CD14-positive monocyte (primary cell): ENCODE data around the gene RIPOR1. TPM values are rescaled to one million over a fixed set of nuclear protein-coding genes. Genes with fewer than 3 reads are reported as not detected.

Experiments
- DNase-seq, 3 donors: peaks; one replicate each; pipeline ENCODE4 v3.0.0-alpha.2; 2011 to 2022
- H2AFZ ChIP-seq: 2 replicates; pipeline ENCODE4 v1.6.0; 2012; ENCODE audit warnings: mild to moderate bottlenecking, low read depth, low read length, inconsistent platforms; ENCODE audit not compliant: insufficient read depth, poor library complexity, severe bottlenecking
- H3K27ac ChIP-seq, 2 donors: 1 replicate in 1 of 2; 2 replicates in 1 of 2; pipeline ENCODE4 v1.5.1; 2012 to 2013; ENCODE audit warnings: low read length in 2 of 2, control low read depth in 1 of 2, inconsistent platforms in 1 of 2, low read depth in 1 of 2, mild to moderate bottlenecking in 1 of 2
- H3K27me3 ChIP-seq, 2 donors: one replicate each; pipeline versions ENCODE4 v1.6.0 to v1.6.1; 2011 to 2013; ENCODE audit warnings: low read length in 2 of 2; ENCODE audit not compliant: control insufficient read depth in 2 of 2, insufficient read depth in 2 of 2
- H3K36me3 ChIP-seq, 2 donors: replicated peaks in 1 of 2; 1 replicate in 1 of 2; 2 replicates in 1 of 2; pipeline versions ENCODE4 v1.5.1 to v1.6.1; 2012 to 2013; ENCODE audit warnings: low read length in 2 of 2, control low read depth in 1 of 2, inconsistent platforms in 1 of 2, mild to moderate bottlenecking in 1 of 2; ENCODE audit not compliant: insufficient read depth in 2 of 2, control insufficient read depth in 1 of 2
- H3K4me1 ChIP-seq, 2 donors: 1 replicate in 1 of 2; 2 replicates in 1 of 2; pipeline versions ENCODE4 v1.5.1 to v1.6.1; 2012 to 2013; ENCODE audit warnings: low read length in 2 of 2, control low read depth in 1 of 2, inconsistent platforms in 1 of 2, mild to moderate bottlenecking in 1 of 2, moderate library complexity in 1 of 2; ENCODE audit not compliant: insufficient read depth in 2 of 2, control insufficient read depth in 1 of 2
- H3K4me2 ChIP-seq: replicated peaks from 2 replicates; pipeline ENCODE3; 2012; ENCODE audit warnings: low read length, moderate library complexity, mild to moderate bottlenecking; ENCODE audit not compliant: poor library complexity, severe bottlenecking; ENCODE audit errors: extremely low read depth
- H3K4me3 ChIP-seq, 3 experiments: fragments of 200-600 bp in 1 of 3; sonication (generic) in 1 of 3; replicated peaks in 1 of 3; 1 replicate in 2 of 3; 2 replicates in 1 of 3; pipeline ENCODE4 v1.5.1; 2011 to 2013; ENCODE audit warnings: low read length in 3 of 3, mild to moderate bottlenecking in 3 of 3, control low read depth in 2 of 3, low read depth in 2 of 3, inconsistent platforms in 1 of 3, moderate library complexity in 1 of 3
- H3K79me2 ChIP-seq: 2 replicates; pipeline ENCODE4 v1.6.0; 2012; ENCODE audit warnings: mild to moderate bottlenecking, control low read depth, inconsistent platforms, low read length, moderate library complexity; ENCODE audit not compliant: insufficient read depth
- H3K9ac ChIP-seq: 2 replicates; pipeline ENCODE4 v1.6.0; 2017; ENCODE audit warnings: low read length, mild to moderate bottlenecking; ENCODE audit not compliant: insufficient read depth, poor library complexity, severe bottlenecking
- H3K9me3 ChIP-seq, 2 donors: replicated peaks in 1 of 2; 1 replicate in 1 of 2; 2 replicates in 1 of 2; pipeline versions ENCODE4 v1.5.1 to v1.6.1; 2012 to 2013; ENCODE audit warnings: low read length in 2 of 2, control low read depth in 1 of 2; ENCODE audit not compliant: control insufficient read depth in 1 of 2, insufficient read depth in 1 of 2
- H4K20me1 ChIP-seq: 2 replicates; pipeline ENCODE4 v1.6.0; 2012; ENCODE audit warnings: mild to moderate bottlenecking, low read length, control low read depth, moderate library complexity; ENCODE audit not compliant: insufficient read depth
- H3K27ac Mint-ChIP-seq, 7 donors: one replicate each; pipeline ENCODE4 v1.8.0; 2020; ENCODE audit warnings: mild to moderate bottlenecking in 7 of 7, mixed read lengths in 7 of 7, moderate library complexity in 6 of 7, inconsistent platforms in 2 of 7
- H3K27me3 Mint-ChIP-seq, 3 donors: one replicate each; pipeline ENCODE4 v1.8.0; 2021 to 2022; ENCODE audit warnings: low read depth in 3 of 3, mild to moderate bottlenecking in 3 of 3, mixed read lengths in 3 of 3, moderate library complexity in 3 of 3, inconsistent platforms in 1 of 3
- H3K36me3 Mint-ChIP-seq, 2 donors: one replicate each; pipeline ENCODE4 v1.8.0; 2020; ENCODE audit warnings: mixed read lengths in 2 of 2, inconsistent platforms in 1 of 2, mild to moderate bottlenecking in 1 of 2
- H3K4me1 Mint-ChIP-seq: one replicate; pipeline ENCODE4 v1.8.0; 2020; ENCODE audit warnings: mild to moderate bottlenecking, mixed read lengths
- H3K4me3 Mint-ChIP-seq, 2 donors: one replicate each; pipeline ENCODE4 v1.8.0; 2020; ENCODE audit warnings: mild to moderate bottlenecking in 2 of 2, mixed read lengths in 2 of 2, moderate library complexity in 1 of 2
- H3K9me3 Mint-ChIP-seq, 7 donors: one replicate each; pipeline ENCODE4 v1.8.0; 2020 to 2022; ENCODE audit warnings: mixed read lengths in 7 of 7, mild to moderate bottlenecking in 6 of 7, moderate library complexity in 6 of 7, inconsistent platforms in 2 of 7
- WGBS: methylation state at CpG from one replicate; pipeline ENCODE4 v1.1.5; 2013; ENCODE audit warnings: missing lambda C conversion rate; ENCODE audit not compliant: insufficient coverage; 5-methylcytosine and 5-hydroxymethylcytosine counted together
- intact Hi-C, 2 donors: fragments of 100-400 bp; cut with micrococcal nuclease; formaldehyde crosslinking; loops; one replicate each; pipeline versions ENCODE4 v1.15.0 to v1.15.1; 2023
- polyA plus RNA-seq, 3 donors: library from polyadenylated mRNA; depleted of rRNA in 1 of 3; unstranded in 2 of 3; stranded (reverse) in 1 of 3; fragments of 300-500 nt in 2 of 3; fragments of >200 nt in 1 of 3; fragmentation: Illumina TruSeq in 2 of 3; gene quantifications; 1 replicate in 2 of 3; 2 replicates in 1 of 3; pipeline ENCODE4 v1.2.3, GENCODE V29; 2012 to 2021
- TF ChIP-seq, protein P1 (sequence below): fragments of 200-600 bp; IDR thresholded peaks from one replicate; pipeline ENCODE4 v1.8.0; 2022; ENCODE audit warnings: antibody characterized with exemption, mild to moderate bottlenecking

RIPOR1 gene
- polyA plus RNA-seq, 3 donors: 8.6 to 115 (median 17.5) TPM

DNA sequence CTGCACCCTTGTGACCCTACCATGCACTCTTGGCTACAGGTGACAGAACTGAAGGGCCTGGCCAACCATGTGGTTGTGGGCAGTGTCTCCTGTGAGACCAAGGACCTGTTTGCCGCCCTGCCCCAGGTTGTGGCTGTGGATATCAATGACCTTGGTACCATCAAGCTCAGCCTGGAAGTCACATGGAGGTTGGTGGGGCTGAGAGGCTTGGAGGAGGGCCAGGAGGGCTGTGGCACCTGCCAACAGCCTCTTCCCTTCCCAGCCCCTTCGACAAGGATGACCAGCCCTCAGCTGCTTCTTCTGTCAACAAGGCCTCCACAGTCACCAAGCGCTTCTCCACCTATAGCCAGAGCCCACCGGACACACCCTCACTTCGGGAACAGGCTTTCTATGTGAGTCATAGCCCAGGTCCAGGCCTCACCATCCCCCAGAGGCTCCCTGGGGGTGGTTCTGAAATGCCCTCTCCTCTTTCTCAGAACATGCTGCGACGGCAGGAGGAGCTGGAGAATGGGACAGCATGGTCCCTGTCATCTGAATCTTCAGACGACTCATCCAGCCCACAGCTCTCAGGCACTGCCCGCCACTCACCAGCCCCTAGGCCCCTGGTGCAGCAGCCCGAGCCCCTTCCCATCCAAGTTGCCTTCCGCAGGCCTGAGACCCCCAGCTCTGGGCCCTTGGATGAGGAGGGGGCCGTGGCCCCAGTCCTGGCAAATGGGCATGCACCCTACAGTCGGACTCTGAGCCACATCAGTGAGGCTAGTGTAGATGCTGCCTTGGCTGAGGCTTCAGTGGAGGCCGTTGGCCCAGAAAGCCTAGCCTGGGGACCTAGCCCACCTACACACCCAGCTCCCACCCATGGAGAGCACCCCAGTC is 13.0 kb downstream of the RIPOR1 start:
- peaks cover 8 to 26% (median 10%) of the 10 kb centered on the region in 3 donors for H3K27me3 Mint-ChIP-seq

DNA sequence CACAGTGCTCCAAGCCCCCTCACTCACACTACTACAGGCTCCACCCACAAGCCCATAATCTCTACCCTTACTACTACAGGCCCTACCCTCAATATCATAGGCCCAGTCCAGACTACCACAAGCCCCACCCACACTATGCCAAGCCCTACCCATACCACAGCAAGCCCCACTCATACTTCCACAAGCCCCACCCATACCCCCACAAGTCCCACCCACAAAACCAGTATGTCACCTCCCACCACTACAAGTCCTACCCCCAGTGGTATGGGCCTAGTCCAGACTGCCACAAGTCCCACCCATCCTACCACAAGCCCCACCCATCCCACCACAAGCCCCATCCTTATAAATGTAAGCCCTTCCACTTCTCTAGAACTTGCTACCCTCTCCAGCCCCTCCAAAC is 13.8 kb downstream of the RIPOR1 start:
- Histone ChIP-seq H3K4me3 (no peak overlapping the region), H3K27me3 (peaks cover 0 to 6% of the 10 kb centered on the region in 2 donors), H4K20me1 (peaks cover 100% of the 10 kb centered on the region), H3K9ac (no peak overlapping the region), H3K4me2 (no peak overlapping the region), H3K9me3 (no peaks in the 10 kb centered on the region), H3K27ac (no peak overlapping the region), H3K36me3 (peaks cover 79 to 88% of the 10 kb centered on the region in 2 donors), H3K4me1 (peaks cover 25 to 47% of the 10 kb centered on the region in 2 donors), H2AFZ (no peak overlapping the region), H3K79me2 (peaks cover 15% of the 10 kb centered on the region)
- Mint-ChIP-seq H3K27me3 (peaks cover 5 to 18% (median 5%) of the 10 kb centered on the region in 3 donors), H3K27ac (peak overlapping the region in 4 of 7 donors; percentile 43 to 77 (median 58)), H3K4me1 (peaks cover 31% of the 10 kb centered on the region), H3K36me3 (peaks cover 74 to 92% of the 10 kb centered on the region in 2 donors), H3K4me3 (no peak overlapping the region), H3K9me3 (peaks cover 0 to 4% (median 0%) of the 10 kb centered on the region in 7 donors)
- DNase-seq: peak in 2 of 3 donors; percentile 39 to 47
- intact Hi-C loops: no loop called here
- TF ChIP-seq, protein P1, sequence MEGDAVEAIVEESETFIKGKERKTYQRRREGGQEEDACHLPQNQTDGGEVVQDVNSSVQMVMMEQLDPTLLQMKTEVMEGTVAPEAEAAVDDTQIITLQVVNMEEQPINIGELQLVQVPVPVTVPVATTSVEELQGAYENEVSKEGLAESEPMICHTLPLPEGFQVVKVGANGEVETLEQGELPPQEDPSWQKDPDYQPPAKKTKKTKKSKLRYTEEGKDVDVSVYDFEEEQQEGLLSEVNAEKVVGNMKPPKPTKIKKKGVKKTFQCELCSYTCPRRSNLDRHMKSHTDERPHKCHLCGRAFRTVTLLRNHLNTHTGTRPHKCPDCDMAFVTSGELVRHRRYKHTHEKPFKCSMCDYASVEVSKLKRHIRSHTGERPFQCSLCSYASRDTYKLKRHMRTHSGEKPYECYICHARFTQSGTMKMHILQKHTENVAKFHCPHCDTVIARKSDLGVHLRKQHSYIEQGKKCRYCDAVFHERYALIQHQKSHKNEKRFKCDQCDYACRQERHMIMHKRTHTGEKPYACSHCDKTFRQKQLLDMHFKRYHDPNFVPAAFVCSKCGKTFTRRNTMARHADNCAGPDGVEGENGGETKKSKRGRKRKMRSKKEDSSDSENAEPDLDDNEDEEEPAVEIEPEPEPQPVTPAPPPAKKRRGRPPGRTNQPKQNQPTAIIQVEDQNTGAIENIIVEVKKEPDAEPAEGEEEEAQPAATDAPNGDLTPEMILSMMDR: no peak

More for the DNA sequence above, 13.0 kb downstream of the RIPOR1 start:
- no peak overlapping the region for H3K9ac ChIP-seq
- Mint-ChIP-seq H3K27ac (peak overlapping the region in 3 of 7 donors; percentile 65 to 80 (median 79)), H3K9me3 (peaks cover 0 to 5% (median 0%) of the 10 kb centered on the region in 7 donors), H3K36me3 (peaks cover 74 to 86% of the 10 kb centered on the region in 2 donors), H3K4me3 (no peak overlapping the region), H3K4me1 (peaks cover 29% of the 10 kb centered on the region)
- no peak for DNase-seq
- no peak overlapping the region for H2AFZ ChIP-seq
- no peak overlapping the region for H3K27ac ChIP-seq
- WGBS: 89% methylated on average over 11 of the region's 14 CpGs
- no peaks in the 10 kb centered on the region for H3K9me3 ChIP-seq
- peaks cover 20% of the 10 kb centered on the region for H3K79me2 ChIP-seq
- intact Hi-C loops: no loop called here
- peaks cover 0 to 7% of the 10 kb centered on the region in 2 donors for H3K27me3 ChIP-seq
- no peak overlapping the region for H3K4me3 ChIP-seq
- TF ChIP-seq, protein P1: no peak
- peaks cover 24 to 47% of the 10 kb centered on the region in 2 donors for H3K4me1 ChIP-seq
- H3K4me2 ChIP-seq: no peak overlapping the region
- H4K20me1 ChIP-seq: peaks cover 100% of the 10 kb centered on the region
- H3K36me3 ChIP-seq: peaks cover 77 to 82% of the 10 kb centered on the region in 2 donors
